DMS114 treated with DMSO at 0.1 percent for 48 hours (cell line): ENCODE measurements around the gene PCDHB9.
"Not testable (repeated sequence)": the region's sequence is repeated elsewhere in the genome, so short reads cannot be mapped to it uniquely, and the experiment has no call there.

Experiments
- DNase-seq: peaks from one replicate; lab custom pipeline; 2025; ENCODE audit not compliant: unreplicated experiment; lab: John Stamatoyannopoulos, UW

Gene PCDHB9

DNA sequence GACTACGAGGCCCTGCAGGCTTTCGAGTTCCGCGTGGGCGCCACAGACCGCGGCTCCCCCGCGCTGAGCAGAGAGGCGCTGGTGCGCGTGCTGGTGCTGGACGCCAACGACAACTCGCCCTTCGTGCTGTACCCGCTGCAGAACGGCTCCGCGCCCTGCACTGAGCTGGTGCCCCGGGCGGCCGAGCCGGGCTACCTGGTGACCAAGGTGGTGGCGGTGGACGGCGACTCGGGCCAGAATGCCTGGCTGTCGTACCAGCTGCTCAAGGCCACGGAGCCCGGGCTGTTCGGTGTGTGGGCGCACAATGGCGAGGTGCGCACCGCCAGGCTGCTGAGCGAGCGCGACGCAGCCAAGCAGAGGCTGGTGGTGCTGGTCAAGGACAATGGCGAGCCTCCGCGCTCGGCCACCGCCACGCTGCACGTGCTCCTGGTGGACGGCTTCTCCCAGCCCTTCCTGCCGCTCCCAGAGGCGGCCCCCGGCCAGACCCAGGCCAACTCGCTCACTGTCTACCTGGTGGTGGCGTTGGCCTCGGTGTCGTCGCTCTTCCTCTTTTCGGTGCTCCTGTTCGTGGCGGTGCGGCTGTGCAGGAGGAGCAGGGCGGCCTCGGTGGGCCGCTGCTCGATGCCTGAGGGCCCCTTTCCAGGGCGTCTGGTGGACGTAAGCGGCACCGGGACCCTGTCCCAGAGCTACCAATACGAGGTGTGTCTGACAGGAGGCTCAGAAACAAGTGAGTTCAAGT, 2.7 kb upstream of the PCDHB9 start:
- not testable (repeated sequence) for DNase-seq

- DNase-seq, result not testable (repeated sequence)
Observed at GRCh38 chr5:141188682-141189081, 1.7 kb downstream of the PCDHB9 start.

- DNase-seq, result not testable (repeated sequence)
Observed at GRCh38 chr5:141189131-141189530, 2.2 kb downstream of the PCDHB9 start.

DNA sequence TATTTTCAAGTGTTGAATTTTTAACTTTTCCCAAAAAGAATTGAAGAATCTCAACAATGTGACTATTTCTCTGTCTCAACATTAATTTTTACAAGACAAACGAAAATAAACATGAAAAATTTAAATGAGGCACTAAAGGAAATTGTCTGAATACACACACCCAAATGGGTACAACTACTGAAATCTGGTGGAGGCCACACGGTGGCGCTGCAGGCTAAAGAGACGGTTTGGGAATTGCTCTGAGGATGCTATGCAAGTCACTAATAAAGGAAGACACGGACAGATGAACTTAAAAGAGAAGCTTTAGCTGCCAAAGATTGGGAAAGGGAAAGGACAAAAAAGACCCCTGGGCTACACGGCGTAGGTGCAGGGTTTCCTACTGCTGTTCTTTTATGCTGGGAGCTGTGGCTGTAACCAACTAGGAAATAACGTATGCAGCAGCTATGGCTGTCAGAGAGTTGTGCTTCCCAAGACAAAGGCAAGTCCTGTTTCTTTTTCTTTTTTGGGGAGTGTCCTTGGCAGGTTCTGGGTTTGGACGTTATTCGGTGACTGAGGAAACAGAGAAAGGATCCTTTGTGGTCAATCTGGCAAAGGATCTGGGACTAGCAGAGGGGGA, 5.3 kb downstream of the PCDHB9 start, which contains the start of gene PCDHB10:
PCDHB10 (plus strand) TSS at position 244 of the 616 bp plus-strand sequence; CDS start at position 444, 200 bp downstream.
- DNase-seq, result peak; percentile 71

- not testable (repeated sequence) for DNase-seq
Observed at GRCh38 chr5:141194332-141194731, 7.4 kb downstream of the PCDHB9 start.

GRCh38 chr5:141196363-141196762, 9.4 kb downstream of the PCDHB9 start:
- DNase-seq, result no peak

GRCh38 chr5:141199359-141200235, 12.6 kb downstream of the PCDHB9 start, which contains the start of gene PCDHB11:
TSS of gene PCDHB11 (plus strand) at chr5:141199627. CDS start at chr5:141199775, 148 bp downstream.
- DNase-seq, result peak; percentile 76

GRCh38 chr5:141201126-141201525, 14.2 kb downstream of the PCDHB9 start:
- DNase-seq, result not testable (repeated sequence)

DNA sequence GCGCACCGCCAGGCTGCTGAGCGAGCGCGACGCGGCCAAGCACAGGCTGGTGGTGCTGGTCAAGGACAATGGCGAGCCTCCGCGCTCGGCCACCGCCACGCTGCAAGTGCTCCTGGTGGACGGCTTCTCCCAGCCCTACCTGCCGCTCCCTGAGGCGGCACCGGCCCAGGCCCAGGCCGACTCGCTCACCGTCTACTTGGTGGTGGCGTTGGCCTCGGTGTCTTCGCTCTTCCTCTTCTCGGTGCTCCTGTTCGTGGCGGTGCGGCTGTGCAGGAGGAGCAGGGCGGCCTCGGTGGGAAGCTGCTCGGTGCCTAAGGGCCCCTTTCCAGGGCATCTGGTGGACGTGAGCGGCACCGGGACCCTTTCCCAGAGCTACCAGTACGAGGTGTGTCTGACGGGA, 14.7 kb downstream of the PCDHB9 start:
- DNase-seq, result not testable (repeated sequence)

DNA sequence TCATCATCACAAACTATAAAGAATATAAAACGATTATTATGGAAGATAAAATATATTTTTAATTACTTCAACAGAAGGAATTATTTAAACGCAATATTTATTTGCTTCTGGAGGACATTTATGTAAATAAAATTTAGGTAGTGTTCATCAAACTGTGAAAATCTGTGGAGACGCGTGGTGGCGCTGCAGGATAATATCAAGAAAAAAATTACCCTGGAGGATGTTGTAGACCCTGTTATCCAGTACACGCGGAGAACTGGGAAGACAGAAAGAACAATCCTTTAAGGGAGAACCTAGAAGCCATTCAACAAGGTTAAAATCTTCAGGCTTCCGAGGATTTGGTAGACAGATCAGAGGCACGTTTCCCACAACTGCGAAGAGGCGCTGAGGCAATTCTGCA, 21.5 kb downstream of the PCDHB9 start, which contains the start of gene PCDHB12:
PCDHB12 (plus strand) TSS at position 242 of the 400 bp plus-strand sequence. CDS start 189 bp downstream, outside the sequence.
- DNase-seq, result no peak

DNA sequence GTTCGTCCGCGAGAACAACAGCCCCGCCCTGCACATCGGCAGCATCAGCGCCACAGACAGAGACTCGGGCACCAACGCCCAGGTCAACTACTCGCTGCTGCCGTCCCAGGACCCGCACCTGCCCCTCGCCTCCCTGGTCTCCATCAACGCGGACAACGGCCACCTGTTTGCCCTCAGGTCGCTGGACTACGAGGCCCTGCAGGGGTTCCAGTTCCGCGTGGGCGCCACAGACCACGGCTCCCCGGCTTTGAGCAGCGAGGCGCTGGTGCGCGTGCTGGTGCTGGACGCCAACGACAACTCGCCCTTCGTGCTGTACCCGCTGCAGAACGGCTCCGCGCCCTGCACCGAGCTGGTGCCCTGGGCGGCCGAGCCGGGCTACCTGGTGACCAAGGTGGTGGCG, 23.3 kb downstream of the PCDHB9 start:
- DNase-seq, result not testable (repeated sequence)

DNA sequence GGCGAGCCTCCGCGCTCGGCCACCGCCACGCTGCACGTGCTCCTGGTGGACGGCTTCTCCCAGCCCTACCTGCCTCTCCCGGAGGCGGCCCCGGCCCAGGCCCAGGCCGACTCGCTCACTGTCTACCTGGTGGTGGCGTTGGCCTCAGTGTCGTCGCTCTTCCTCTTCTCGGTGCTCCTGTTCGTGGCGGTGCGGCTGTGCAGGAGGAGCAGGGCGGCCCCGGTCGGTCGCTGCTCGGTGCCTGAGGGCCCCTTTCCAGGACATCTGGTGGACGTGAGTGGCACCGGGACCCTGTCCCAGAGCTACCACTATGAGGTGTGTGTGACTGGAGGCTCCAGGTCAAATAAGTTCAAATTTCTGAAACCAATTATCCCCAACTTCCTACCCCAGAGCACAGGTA, 23.9 kb downstream of the PCDHB9 start:
- DNase-seq, result not testable (repeated sequence)

DNA sequence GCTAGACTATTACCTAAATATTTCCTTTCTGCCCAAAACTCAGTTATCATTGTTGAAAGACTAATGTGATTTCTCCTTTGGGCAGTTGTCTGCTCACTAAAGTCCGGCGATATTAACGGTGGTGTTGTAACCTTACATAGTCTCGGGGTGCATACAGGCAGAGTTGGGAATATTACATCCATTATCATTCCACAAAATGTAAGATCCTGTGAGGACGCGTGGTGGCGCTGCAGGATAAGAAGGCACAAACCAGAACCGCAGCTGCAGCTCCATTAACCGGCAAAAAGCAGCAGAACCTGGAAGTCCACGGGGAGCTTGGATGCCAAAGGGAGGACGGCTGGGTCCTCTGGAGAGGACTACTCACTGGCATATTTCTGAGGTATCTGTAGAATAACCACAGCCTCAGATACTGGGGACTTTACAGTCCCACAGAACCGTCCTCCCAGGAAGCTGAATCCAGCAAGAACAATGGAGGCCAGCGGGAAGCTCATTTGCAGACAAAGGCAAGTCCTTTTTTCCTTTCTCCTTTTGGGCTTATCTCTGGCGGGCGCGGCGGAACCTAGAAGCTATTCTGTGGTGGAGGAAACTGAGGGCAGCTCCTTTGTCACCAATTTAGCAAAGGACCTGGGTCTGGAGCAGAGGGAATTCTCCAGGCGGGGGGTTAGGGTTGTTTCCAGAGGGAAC, 26.8 kb downstream of the PCDHB9 start, which contains the start of gene PCDHB13:
PCDHB13 (plus strand) TSS at position 264 of the 684 bp plus-strand sequence; CDS start at position 469, 205 bp downstream.
- not testable (repeated sequence) for DNase-seq

DNA sequence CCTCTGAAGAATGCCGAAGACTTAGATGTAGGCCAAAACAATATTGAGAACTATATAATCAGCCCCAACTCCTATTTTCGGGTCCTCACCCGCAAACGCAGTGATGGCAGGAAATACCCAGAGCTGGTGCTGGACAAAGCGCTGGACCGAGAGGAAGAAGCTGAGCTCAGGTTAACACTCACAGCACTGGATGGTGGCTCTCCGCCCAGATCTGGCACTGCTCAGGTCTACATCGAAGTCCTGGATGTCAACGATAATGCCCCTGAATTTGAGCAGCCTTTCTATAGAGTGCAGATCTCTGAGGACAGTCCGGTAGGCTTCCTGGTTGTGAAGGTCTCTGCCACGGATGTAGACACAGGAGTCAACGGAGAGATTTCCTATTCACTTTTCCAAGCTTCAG, 27.6 kb downstream of the PCDHB9 start:
- DNase-seq, result not testable (repeated sequence)

GRCh38 chr5:141215504-141215903, 28.5 kb downstream of the PCDHB9 start:
- DNase-seq, result not testable (repeated sequence)

DNA sequence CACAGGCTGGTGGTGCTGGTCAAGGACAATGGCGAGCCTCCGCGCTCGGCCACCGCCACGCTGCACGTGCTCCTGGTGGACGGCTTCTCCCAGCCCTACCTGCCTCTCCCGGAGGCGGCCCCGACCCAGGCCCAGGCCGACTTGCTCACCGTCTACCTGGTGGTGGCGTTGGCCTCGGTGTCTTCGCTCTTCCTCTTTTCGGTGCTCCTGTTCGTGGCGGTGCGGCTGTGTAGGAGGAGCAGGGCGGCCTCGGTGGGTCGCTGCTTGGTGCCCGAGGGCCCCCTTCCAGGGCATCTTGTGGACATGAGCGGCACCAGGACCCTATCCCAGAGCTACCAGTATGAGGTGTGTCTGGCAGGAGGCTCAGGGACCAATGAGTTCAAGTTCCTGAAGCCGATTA, 29.1 kb downstream of the PCDHB9 start:
- not testable (repeated sequence) for DNase-seq

DNA sequence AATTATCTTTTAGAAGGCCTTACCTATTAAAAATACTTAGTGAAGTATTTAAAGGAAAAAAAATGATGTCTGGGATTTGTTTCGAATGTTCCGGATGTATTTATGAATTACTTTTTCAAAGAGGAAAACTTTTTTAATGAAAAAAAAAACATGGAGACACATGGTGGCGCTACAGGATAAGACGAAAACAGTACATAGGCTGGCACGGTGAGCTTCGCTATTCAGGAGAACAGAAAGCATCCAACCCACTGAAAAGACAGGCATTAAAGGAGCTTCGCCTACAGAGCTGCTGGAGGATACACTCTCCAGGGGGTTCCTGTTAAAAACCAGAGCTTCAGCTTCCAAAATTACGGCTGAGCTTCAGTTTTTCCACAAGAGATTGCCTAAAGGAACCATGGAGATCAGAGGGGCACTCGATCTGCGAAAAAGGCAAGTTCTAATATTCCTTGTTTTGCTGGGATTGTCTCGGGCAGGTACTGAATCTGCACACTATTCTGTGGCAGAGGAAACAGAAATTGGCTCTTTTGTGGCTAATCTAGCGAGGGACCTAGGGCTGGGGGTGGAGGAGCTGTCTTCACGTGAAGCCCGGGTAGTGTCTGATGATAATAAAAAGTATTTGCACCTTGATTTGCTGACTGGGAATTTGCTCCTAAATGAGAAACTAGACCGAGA, 36.3 kb downstream of the PCDHB9 start, which contains the start of gene PCDHB14:
PCDHB14 (plus strand) TSS at position 232 of the 672 bp plus-strand sequence; CDS start at position 395, 163 bp downstream.
- peak; percentile 64 for DNase-seq

- not testable (repeated sequence) for DNase-seq
Observed at GRCh38 chr5:141224844-141225243, 37.9 kb downstream of the PCDHB9 start.

DNA sequence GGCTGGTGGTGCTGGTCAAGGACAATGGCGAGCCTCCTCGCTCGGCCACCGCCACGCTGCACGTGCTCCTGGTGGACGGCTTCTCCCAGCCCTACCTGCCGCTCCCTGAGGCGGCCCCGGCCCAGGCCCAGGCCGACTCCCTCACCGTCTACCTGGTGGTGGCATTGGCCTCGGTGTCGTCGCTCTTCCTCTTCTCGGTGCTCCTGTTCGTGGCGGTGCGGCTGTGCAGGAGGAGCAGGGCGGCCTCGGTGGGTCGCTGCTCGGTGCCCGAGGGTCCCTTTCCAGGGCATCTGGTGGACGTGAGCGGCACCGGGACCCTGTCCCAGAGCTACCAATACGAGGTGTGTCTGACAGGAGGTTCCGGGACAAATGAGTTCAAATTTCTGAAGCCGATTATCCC, 38.5 kb downstream of the PCDHB9 start:
- DNase-seq, result not testable (repeated sequence)
